Stomach (tissue), 9 donors: ENCODE measurements around the gene ANAPC13. TPM values are rescaled to one million over a fixed set of nuclear protein-coding genes. Genes with fewer than 3 reads are reported as not detected.

Experiments used
- DNase-seq, 2 donors: peaks; one replicate each; pipeline versions ENCODE4 v3.0.0 to v3.0.0-alpha.2; 2013 to 2019
- H3K27ac ChIP-seq, 5 donors: fragments of 200-600 bp in 4 of 5; sonication (generic) in 4 of 5; one replicate each; pipeline ENCODE4 v1.5.1; 2013 to 2019; ENCODE audit warnings: mild to moderate bottlenecking in 1 of 5, moderate library complexity in 1 of 5
- H3K27me3 ChIP-seq, 3 donors: fragments of 200-600 bp; sonication (generic); one replicate each; pipeline ENCODE4 v1.5.1; 2017 to 2019; ENCODE audit warnings: mixed run types in 1 of 3
- H3K36me3 ChIP-seq, 4 donors: fragments of 200-600 bp; sonication (generic); 1 replicate in 3 of 4; 2 replicates in 1 of 4; pipeline ENCODE4 v1.5.1; 2016 to 2019
- H3K4me1 ChIP-seq, 4 donors: fragments of 200-600 bp; sonication (generic); one replicate each; pipeline ENCODE4 v1.5.1; 2016 to 2019
- H3K4me3 ChIP-seq, 4 donors: fragments of 200-600 bp; sonication (generic) in 3 of 4; one replicate each; pipeline ENCODE4 v1.5.1; 2016 to 2019; ENCODE audit warnings: mild to moderate bottlenecking in 1 of 4
- H3K9me3 ChIP-seq, 4 donors: fragments of 200-600 bp; sonication (generic); one replicate each; pipeline ENCODE4 v1.5.1; 2016 to 2019
- CTCF ChIP-seq, 7 experiments: fragments of 450-650 bp in 4 of 7; fragments of 200-600 bp in 3 of 7; sonication (generic) in 3 of 7; IDR thresholded peaks; one replicate each; pipeline ENCODE4 v1.5.1; 2016 to 2019; ENCODE audit warnings: antibody characterized with exemption in 7 of 7, control low read depth in 2 of 7, mild to moderate bottlenecking in 1 of 7
- EP300 ChIP-seq: sonication (generic); formaldehyde crosslinking; IDR thresholded peaks from one replicate; pipeline ENCODE4 v1.6.1; 2017; ENCODE audit warnings: antibody characterized with exemption
- POLR2A ChIP-seq, 4 donors: fragments of 450-650 bp; IDR thresholded peaks; one replicate each; pipeline ENCODE4 v1.6.1; 2016; ENCODE audit warnings: antibody characterized with exemption in 4 of 4, control low read depth in 2 of 4, mild to moderate bottlenecking in 1 of 4, moderate library complexity in 1 of 4
- POLR2AphosphoS5 ChIP-seq, 3 donors: sonication (generic); formaldehyde crosslinking; IDR thresholded peaks; one replicate each; pipeline ENCODE4 v1.6.1; 2016; ENCODE audit warnings: antibody characterized with exemption in 3 of 3
- WGBS, 5 donors: extraction: QIAGEN DNeasy Blood & Tissue Kit in 3 of 5; methylation state at CpG; one replicate each; pipeline versions ENCODE4 v1.1.5 to v1.1.7; 2013 to 2018; 5-methylcytosine and 5-hydroxymethylcytosine counted together
- intact Hi-C: fragments of 100-400 bp; cut with DNase I; formaldehyde crosslinking; loops from one replicate; pipeline ENCODE4 v1.15.1; 2023; ENCODE audit warnings: low total_unique reads
- polyA plus RNA-seq, 3 donors: library from polyadenylated mRNA; stranded (reverse); fragments of 200-250 nt; gene quantifications; one replicate each; pipeline ENCODE4 v1.2.3, GENCODE V29; 2013
- total RNA-seq, 5 donors: library from RNA; depleted of rRNA; stranded (reverse); fragments of >200 nt; gene quantifications; one replicate each; pipeline versions ENCODE4 v1.1.0 to v1.2.3, GENCODE V29; 2014 to 2016
- donor health status: healthy with polysubstance abuse.
- donor health status: Bipolar disorder and iron deficiency.
- donor health status: healthy.

The ANAPC13 gene
- total and polyA plus RNA-seq, 8 donors = 3.2 to 130 (median 44.4) TPM

DNA sequence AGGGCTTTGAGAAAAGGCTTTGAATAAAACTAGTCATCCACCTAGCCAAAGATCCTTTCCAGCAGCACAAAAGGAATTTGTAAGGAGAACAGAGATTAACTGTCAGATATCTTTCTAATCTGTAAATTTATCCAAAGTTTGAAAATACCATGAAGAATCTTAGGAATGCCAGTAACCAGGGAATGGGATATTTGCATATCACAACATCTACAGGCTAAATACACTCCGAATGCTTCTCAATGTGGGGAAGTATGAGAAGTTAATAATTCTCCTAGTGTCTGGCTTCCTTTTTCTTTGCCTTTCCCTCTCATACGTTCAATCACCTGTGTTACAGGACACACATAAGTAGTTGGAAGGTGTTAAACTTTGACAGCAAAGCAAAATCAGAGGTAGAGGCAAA, 7.8 kb downstream of the ANAPC13 start:
- Histone ChIP-seq H3K27me3 (no peaks in the 10 kb centered on the region), H3K9me3 (no peaks in the 10 kb centered on the region), H3K4me3 (no peak overlapping the region), H3K36me3 (peaks cover 33 to 72% (median 64%) of the 10 kb centered on the region in 4 donors), H3K4me1 (peaks cover 0 to 55% (median 26%) of the 10 kb centered on the region in 4 donors), H3K27ac (peak overlapping the region in 3 of 5 donors; percentile 16 to 38 (median 27))
- TF ChIP-seq EP300 = no peak
- TF ChIP-seq POLR2A (IDR thresholded peaks at IDR 0.05) = no peak
- no peak for TF ChIP-seq POLR2AphosphoS5 (IDR thresholded peaks at IDR 0.05)
- intact Hi-C loops = loop anchor here (10.0 kb wide), 2 partner anchors 103 to 263 kb away; partner anchors contain the start of gene AMOTL2
- DNase-seq = peak in 1 of 2 donors; percentile 38
- 39 to 62% (median 52%) methylated on average over 2 of the region's 2 CpGs for WGBS, 5 donors

- Histone ChIP-seq H3K27me3 (no peaks in the 10 kb centered on the region), H3K9me3 (no peaks in the 10 kb centered on the region), H3K4me3 (no peak overlapping the region), H3K4me1 (peaks cover 6 to 47% (median 25%) of the 10 kb centered on the region in 4 donors), H3K36me3 (peaks cover 33 to 62% (median 56%) of the 10 kb centered on the region in 4 donors), H3K27ac (peak overlapping the region in 2 of 5 donors; percentile 3 to 27)
- WGBS, 5 donors = 81 to 95% (median 94%) methylated on average over 6 of the region's 6 CpGs
- no peak for DNase-seq
- intact Hi-C loops = loop anchor here (10.0 kb wide), 2 partner anchors 102 to 262 kb away; partner anchors contain the start of gene AMOTL2
- TF ChIP-seq POLR2AphosphoS5 (IDR thresholded peaks at IDR 0.05) = no peak
- no peak for TF ChIP-seq CTCF (IDR thresholded peaks at IDR 0.05)
- TF ChIP-seq EP300 = no peak
- no peak for TF ChIP-seq POLR2A (IDR thresholded peaks at IDR 0.05)
These were observed 8.8 kb downstream of the ANAPC13 start for GRCh38 chr3:134477002-134477401.

- Histone ChIP-seq H3K27me3 (no peaks in the 10 kb centered on the region), H3K36me3 (peaks cover 29 to 59% (median 49%) of the 10 kb centered on the region in 4 donors), H3K4me1 (peaks cover 9 to 53% (median 27%) of the 10 kb centered on the region in 4 donors), H3K27ac (peak overlapping the region in 3 of 5 donors; percentile 3 to 27 (median 12)), H3K9me3 (no peaks in the 10 kb centered on the region), H3K4me3 (no peak overlapping the region)
- intact Hi-C loops = loop anchor here (10.0 kb wide), 2 partner anchors 102 to 262 kb away; partner anchors contain the start of gene AMOTL2
- no peak for DNase-seq
- WGBS, 5 donors = 54 to 60% (median 55%) methylated on average over 4 of the region's 4 CpGs
- TF ChIP-seq POLR2AphosphoS5 (IDR thresholded peaks at IDR 0.05) (no peak), CTCF (IDR thresholded peaks at IDR 0.05) (no peak), POLR2A (IDR thresholded peaks at IDR 0.05) (no peak), EP300 (no peak)
These were observed 9.5 kb downstream of the ANAPC13 start for GRCh38 chr3:134476306-134476705.

GRCh38 chr3:134474956-134475355, 10.8 kb downstream of the ANAPC13 start:
- Histone ChIP-seq H3K27ac (no peak overlapping the region), H3K4me1 (peaks cover 9 to 48% (median 32%) of the 10 kb centered on the region in 4 donors), H3K36me3 (peaks cover 17 to 45% (median 36%) of the 10 kb centered on the region in 4 donors), H3K27me3 (no peaks in the 10 kb centered on the region), H3K4me3 (no peak overlapping the region), H3K9me3 (no peaks in the 10 kb centered on the region)
- 83 to 87% (median 86%) methylated on average over 5 of the region's 5 CpGs for WGBS, 5 donors
- intact Hi-C loops = loop anchor here (5.0 to 10.0 kb wide), 3 partner anchors 100 to 260 kb away; partner anchors contain the start of gene AMOTL2
- TF ChIP-seq EP300 (no peak), CTCF (IDR thresholded peaks at IDR 0.05) (no peak), POLR2AphosphoS5 (IDR thresholded peaks at IDR 0.05) (no peak), POLR2A (IDR thresholded peaks at IDR 0.05) (no peak)
- DNase-seq = no peak
